GM21528 (cell line): Measurements from ENCODE around the gene GNA15.
"Not testable (repeated sequence)": the region's sequence is repeated elsewhere in the genome, so short reads cannot be mapped to it uniquely, and the experiment has no call there.

Experiments used
- ATAC-seq: cut with Tn5 transposase; IDR thresholded peaks from one replicate; pipeline ENCODE4 v1.9.1; 2021; ENCODE audit warnings: mild to moderate bottlenecking, moderate library complexity; ENCODE audit not compliant: unreplicated experiment, low FRiP score

GNA15 gene

GRCh38 chr19:3187662-3188511 is 52.1 kb downstream of the GNA15 start:
- no peak for ATAC-seq

- ATAC-seq = no peak
Observed at GRCh38 chr19:3188627-3189596, 53.1 kb downstream of the GNA15 start.

GRCh38 chr19:3189702-3190469 is 54.1 kb downstream of the GNA15 start:
- no peak for ATAC-seq

- no peak for ATAC-seq
Observed at GRCh38 chr19:3190470-3190770, 54.6 kb downstream of the GNA15 start.

GRCh38 chr19:3190921-3191805 is 55.3 kb downstream of the GNA15 start:
- no peak for ATAC-seq

- not testable (repeated sequence) for ATAC-seq
Observed at GRCh38 chr19:3191806-3192104, 55.9 kb downstream of the GNA15 start.

- ATAC-seq = no peak
Observed at GRCh38 chr19:3192228-3192635, 56.4 kb downstream of the GNA15 start.

- no peak for ATAC-seq
Observed at GRCh38 chr19:3192684-3193083, 56.9 kb downstream of the GNA15 start.

GRCh38 chr19:3193256-3194105 is 57.6 kb downstream of the GNA15 start:
- ATAC-seq = no peak

GRCh38 chr19:3194106-3195087 is 58.6 kb downstream of the GNA15 start:
- no peak for ATAC-seq

GRCh38 chr19:3196064-3196932 is 60.5 kb downstream of the GNA15 start:
- no peak for ATAC-seq

GRCh38 chr19:3196933-3197205 is 61.0 kb downstream of the GNA15 start:
- ATAC-seq = no peak

GRCh38 chr19:3198901-3199700 is 63.3 kb downstream of the GNA15 start:
- ATAC-seq = no peak

GRCh38 chr19:3201072-3201700 is 65.4 kb downstream of the GNA15 start:
- ATAC-seq = no peak

GRCh38 chr19:3201911-3202310 is 66.1 kb downstream of the GNA15 start:
- no peak for ATAC-seq

GRCh38 chr19:3202346-3202745 is 66.5 kb downstream of the GNA15 start:
- ATAC-seq = no peak
